HepG2 (cell line): ENCODE data around the gene NAMPT. TPM values are rescaled to one million over a fixed set of nuclear protein-coding genes. Genes with fewer than 3 reads are reported as not detected.
A peak's percentile ranks its signal among the peaks of the same experiment; 100 is the strongest.

Experiments
- ATAC-seq: fragments of 200-7000 bp; cut with Tn5 transposase; 3 replicates; pipeline ENCODE4 v1.9.1; 2020; ENCODE audit warnings: mild to moderate bottlenecking, moderate library complexity
- BruUV-seq: library from RNA; stranded (reverse); fragments of 400-500 nt; replicated peaks from 2 replicates; lab custom pipeline; 2021; lab: Mats Ljungman, UMichigan
- CTCF ChIA-PET: fragments of 300-600 bp; formaldehyde crosslinking; extraction: SDS; loops from one replicate; lab custom pipeline; 2021; ENCODE audit warnings: low total read pairs, inconsistent platforms, low intra/inter-chr PET ratio; lab: Yijun Ruan, JAX
- POLR2A ChIA-PET: fragments of 350-600 bp; sonication (Branson Sonifier 250); formaldehyde crosslinking; loops from one replicate; lab custom pipeline; 2020; ENCODE audit warnings: antibody characterized with exemption, inconsistent platforms; lab: Yijun Ruan, JAX
- DNase-seq: peaks from one replicate; pipeline ENCODE4 v3.0.0-alpha.2; 2015; ENCODE audit warnings: low spot score
- FAIRE-seq: peaks from 3 replicates; lab custom pipeline; 2011; peaks lifted over from hg19 to GRCh38; lab: Jason Lieb, UNC
- H2AFZ ChIP-seq: one replicate; pipeline ENCODE4 v1.6.1; 2011; ENCODE audit warnings: low read length, inconsistent platforms
- H3K27ac ChIP-seq: fragments of 300-600 bp; 3 replicates; pipeline ENCODE4 v1.8.0; 2011; ENCODE audit warnings: mixed run types, mild to moderate bottlenecking, mixed read lengths, low read length, inconsistent platforms; ENCODE audit not compliant: insufficient read depth; ENCODE audit errors: extremely low read length
- H3K27me3 ChIP-seq, 2 experiments: fragments of 200-600 bp in 1 of 2; 2 replicates in 1 of 2; 3 replicates in 1 of 2; pipeline versions ENCODE4 v1.6.0 to v1.8.0; 2011; ENCODE audit warnings: low read length in 2 of 2, mild to moderate bottlenecking in 2 of 2, moderate library complexity in 2 of 2, inconsistent platforms in 1 of 2; ENCODE audit not compliant: insufficient read depth in 2 of 2, control insufficient read depth in 1 of 2
- H3K36me3 ChIP-seq, 2 experiments: fragments of 200-600 bp in 1 of 2; replicated peaks in 1 of 2; 2 replicates in 1 of 2; 3 replicates in 1 of 2; pipeline versions ENCODE4 v1.5.1 to v1.8.0; 2011; ENCODE audit warnings: low read length in 2 of 2, inconsistent platforms in 1 of 2; ENCODE audit not compliant: insufficient read depth in 2 of 2, control insufficient read depth in 1 of 2
- H3K4me1 ChIP-seq: 2 replicates; pipeline ENCODE4 v1.5.1; 2012; ENCODE audit warnings: low read length, inconsistent platforms; ENCODE audit not compliant: insufficient read depth
- H3K4me2 ChIP-seq: 2 replicates; pipeline ENCODE4 v1.6.0; 2011; ENCODE audit warnings: low read depth, low read length, inconsistent platforms
- H3K4me3 ChIP-seq, 3 experiments: fragments of 200-600 bp in 1 of 3; sonication (generic), shearing (Covaris generic) in 1 of 3; replicated peaks in 1 of 3; 2 replicates each; pipeline ENCODE4 v1.5.1; 2011 to 2016; ENCODE audit warnings: low read length in 3 of 3, inconsistent platforms in 2 of 3, low read depth in 2 of 3, mild to moderate bottlenecking in 2 of 3, control low read depth in 1 of 3, mixed read lengths in 1 of 3; ENCODE audit not compliant: insufficient read depth in 1 of 3
- H3K79me2 ChIP-seq: one replicate; pipeline ENCODE4 v1.6.1; 2011; ENCODE audit warnings: low read length, inconsistent platforms; ENCODE audit not compliant: insufficient read depth
- H3K9ac ChIP-seq: 2 replicates; pipeline ENCODE4 v1.6.0; 2011; ENCODE audit warnings: mild to moderate bottlenecking, low read depth, low read length, inconsistent platforms; ENCODE audit not compliant: insufficient read depth
- H3K9me3 ChIP-seq: 2 replicates; pipeline ENCODE4 v1.5.1; 2012; ENCODE audit warnings: mild to moderate bottlenecking, low read length
- H4K20me1 ChIP-seq: 2 replicates; pipeline ENCODE4 v1.6.0; 2011; ENCODE audit warnings: inconsistent platforms, mild to moderate bottlenecking, low read length, moderate library complexity; ENCODE audit not compliant: insufficient read depth
- ARID4A ChIP-seq: sonication (generic); formaldehyde crosslinking; IDR thresholded peaks from 2 replicates; pipeline ENCODE4 v1.5.0; 2020; ENCODE audit warnings: mild to moderate bottlenecking, missing genetic modification reagents, borderline replicate concordance
- DNMT1 ChIP-seq: sonication (generic); formaldehyde crosslinking; IDR thresholded peaks from 2 replicates; pipeline ENCODE4 v1.5.1; 2020; ENCODE audit warnings: mild to moderate bottlenecking, missing genetic modification reagents
- HNRNPH1 ChIP-seq: fragments of 200-400 bp; formaldehyde crosslinking; optimal IDR thresholded peaks from 2 replicates; pipeline ENCODE3; 2017; ENCODE audit warnings: mild to moderate bottlenecking, low read depth, low read length
- MATR3 ChIP-seq: sonication (generic); formaldehyde crosslinking; IDR thresholded peaks from 2 replicates; pipeline ENCODE4 v1.4.0; 2020; ENCODE audit warnings: missing genetic modification reagents
- MLLT10 ChIP-seq: sonication (generic); formaldehyde crosslinking; IDR thresholded peaks from 2 replicates; pipeline ENCODE4 v1.4.0; 2020; ENCODE audit warnings: missing genetic modification reagents
- PATZ1 ChIP-seq: sonication (generic); formaldehyde crosslinking; IDR thresholded peaks from 2 replicates; pipeline ENCODE4 v1.4.0; 2020; ENCODE audit warnings: missing genetic modification reagents
- U2AF2 ChIP-seq: fragments of 200-400 bp; formaldehyde crosslinking; IDR thresholded peaks from 2 replicates; pipeline ENCODE4 v1.6.1; 2017; ENCODE audit warnings: low read depth, mild to moderate bottlenecking, low read length
- ZBTB2 ChIP-seq: sonication (generic); formaldehyde crosslinking; IDR thresholded peaks from 2 replicates; pipeline ENCODE4 v1.8.0; 2022; ENCODE audit warnings: low read depth, missing genetic modification reagents
- ZBTB39 ChIP-seq: sonication (generic); formaldehyde crosslinking; IDR thresholded peaks from 2 replicates; pipeline ENCODE4 v1.5.0; 2020; ENCODE audit warnings: missing genetic modification reagents
- ZFP37 ChIP-seq: sonication (generic); formaldehyde crosslinking; IDR thresholded peaks from 2 replicates; pipeline ENCODE4 v1.4.0; 2020; ENCODE audit warnings: missing genetic modification reagents, borderline replicate concordance
- ZNF264 ChIP-seq: sonication (generic); formaldehyde crosslinking; IDR thresholded peaks from 2 replicates; pipeline ENCODE4 v1.4.0; 2020; ENCODE audit warnings: missing genetic modification reagents
- WGBS: methylation state at CpG from one replicate; pipeline ENCODE4 v1.1.6; 2017; ENCODE audit warnings: low lambda C conversion rate; 5-methylcytosine and 5-hydroxymethylcytosine counted together
- in situ Hi-C: cut with HindIII; loops from 2 replicates; pipeline ENCODE4 v1.10.0; 2017; ENCODE audit warnings: low pct_unique_long_range_greater_than_20kb; ENCODE audit not compliant: extremely low pct_ligation_motif_present
- intact Hi-C: fragments of 100-400 bp; cut with micrococcal nuclease; formaldehyde crosslinking; loops from one replicate; pipeline ENCODE4 v1.10.0; 2022; ENCODE audit not compliant: unreplicated experiment
- polyA plus RNA-seq, 8 experiments: library from polyadenylated mRNA; depleted of rRNA in 3 of 8; stranded (reverse) in 7 of 8; unstranded in 1 of 8; fragments of >200 nt; fragmentation: Illumina TruSeq in 4 of 8; extraction: Trizol in 4 of 8; gene quantifications; 2 replicates each; pipeline versions ENCODE4 v1.2.1 to v1.2.3, GENCODE V29; 2011 to 2016; ENCODE audit warnings: low read depth in 4 of 8, missing spikeins in 1 of 8, mixed read lengths in 1 of 8; ENCODE audit not compliant: insufficient read depth in 1 of 8
- total RNA-seq, 5 experiments: library from RNA; depleted of rRNA; stranded (reverse); fragments of >200 nt; fragmentation: Illumina TruSeq; extraction: Trizol; gene quantifications; 2 replicates each; pipeline ENCODE4 v1.2.3, GENCODE V29; 2016; ENCODE audit warnings: low read depth in 1 of 5

Gene NAMPT
- total and polyA plus RNA-seq, 2 of the 13 experiments (the other 11 are each of a cell fraction or from before 2014, with no cell fraction given), result 15.8 to 67.7 TPM

GRCh38 chr7:106294334-106294733 lies 9.6 kb upstream of the NAMPT start:
- no peak for FAIRE-seq
- H4K20me1 ChIP-seq, result no peaks in the 10 kb centered on the region
- H3K27me3 ChIP-seq, result peaks cover 0 to 13% of the 10 kb centered on the region in 2 experiments; a peak in 2 of 5 replicates
- no peaks in the 10 kb centered on the region for H3K79me2 ChIP-seq
- BruUV-seq, result no TSS peak
- H3K9ac ChIP-seq, result no peak overlapping the region
- 6% methylated on average over 2 of the region's 2 CpGs for WGBS
- no peak overlapping the region for H3K4me3 ChIP-seq
- no peaks in the 10 kb centered on the region for H3K36me3 ChIP-seq
- TF ChIP-seq U2AF2, result no peak
- TF ChIP-seq DNMT1 (CRISPR knock-in tag), result no peak
- no peak for TF ChIP-seq HNRNPH1
- no peak for TF ChIP-seq PATZ1
- TF ChIP-seq ZBTB39 (CRISPR knock-in tag), result no peak
- TF ChIP-seq MLLT10 (CRISPR knock-in tag), result no peak
- TF ChIP-seq ZNF264, result no peak
- no peak for TF ChIP-seq ARID4A (CRISPR knock-in tag)
- no peak for TF ChIP-seq ZBTB2 (CRISPR knock-in tag)
- no peak for TF ChIP-seq MATR3 (CRISPR knock-in tag)
- no peak for TF ChIP-seq ZFP37 (CRISPR knock-in tag)
- H3K4me1 ChIP-seq, result peaks cover 12% of the 10 kb centered on the region; the same call in 1 of the 2 replicates
- DNase-seq, result no peak
- ChIA-PET POLR2A (no interaction called here), CTCF (no interaction called here)
- H3K27ac ChIP-seq, result no peak overlapping the region
- peak; percentile 66 for ATAC-seq
- no peak overlapping the region for H2AFZ ChIP-seq
- H3K4me2 ChIP-seq, result no peak overlapping the region
- in situ Hi-C loops, result no loop called here
- no peaks in the 10 kb centered on the region for H3K9me3 ChIP-seq
- intact Hi-C loops, result no loop called here
